ENCODE results near the gene AP5S1.
"Not testable (repeated sequence)": the region's sequence is repeated elsewhere in the genome, so short reads cannot be mapped to it uniquely, and the experiment has no call there.

The AP5S1 gene

DNA sequence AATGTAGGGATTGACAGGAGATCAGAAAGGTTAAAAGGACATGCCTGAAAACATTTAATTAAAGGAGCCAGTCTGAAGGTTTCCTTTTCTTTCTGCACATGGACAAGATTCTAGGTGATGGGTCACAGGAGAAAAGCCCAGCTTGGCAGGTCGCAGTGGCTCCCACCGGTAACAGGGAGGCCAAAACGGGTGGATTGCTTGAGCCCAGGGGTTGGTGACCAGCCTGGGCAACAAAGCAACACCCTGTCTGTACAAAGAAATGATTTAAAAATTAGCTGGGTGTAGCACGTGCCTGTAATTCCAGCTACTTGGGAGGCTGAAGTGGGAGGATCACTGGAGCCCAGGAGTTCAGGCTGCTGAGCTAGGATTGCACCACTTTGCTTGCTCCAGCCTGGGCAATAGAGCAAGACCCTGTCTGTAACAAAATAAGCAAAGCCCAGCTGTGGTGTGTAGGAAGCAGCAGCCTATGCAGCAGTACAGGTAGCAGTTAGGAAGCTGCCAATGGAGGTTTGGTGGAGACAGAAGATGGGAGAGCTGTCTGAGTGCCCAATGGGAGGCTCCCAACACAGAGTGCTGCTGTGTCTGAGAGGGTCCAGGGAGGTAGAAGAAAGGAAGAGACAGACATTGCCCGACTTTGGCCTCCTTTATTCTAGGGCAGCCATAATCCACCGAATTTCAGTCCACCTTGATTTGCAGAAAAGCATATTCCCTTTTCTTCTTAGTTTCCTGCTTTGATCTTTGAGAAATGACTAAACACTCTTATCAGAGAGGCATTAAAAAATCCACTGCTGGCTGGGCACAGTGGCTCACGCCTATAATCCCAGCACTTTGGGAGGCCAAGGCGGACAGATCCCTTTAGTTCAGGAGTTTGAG lies 7.1 kb upstream of the AP5S1 start:
- Mint-ChIP-seq H3K4me3 (no peak overlapping the region), H3K27ac (no peak overlapping the region)

DNA sequence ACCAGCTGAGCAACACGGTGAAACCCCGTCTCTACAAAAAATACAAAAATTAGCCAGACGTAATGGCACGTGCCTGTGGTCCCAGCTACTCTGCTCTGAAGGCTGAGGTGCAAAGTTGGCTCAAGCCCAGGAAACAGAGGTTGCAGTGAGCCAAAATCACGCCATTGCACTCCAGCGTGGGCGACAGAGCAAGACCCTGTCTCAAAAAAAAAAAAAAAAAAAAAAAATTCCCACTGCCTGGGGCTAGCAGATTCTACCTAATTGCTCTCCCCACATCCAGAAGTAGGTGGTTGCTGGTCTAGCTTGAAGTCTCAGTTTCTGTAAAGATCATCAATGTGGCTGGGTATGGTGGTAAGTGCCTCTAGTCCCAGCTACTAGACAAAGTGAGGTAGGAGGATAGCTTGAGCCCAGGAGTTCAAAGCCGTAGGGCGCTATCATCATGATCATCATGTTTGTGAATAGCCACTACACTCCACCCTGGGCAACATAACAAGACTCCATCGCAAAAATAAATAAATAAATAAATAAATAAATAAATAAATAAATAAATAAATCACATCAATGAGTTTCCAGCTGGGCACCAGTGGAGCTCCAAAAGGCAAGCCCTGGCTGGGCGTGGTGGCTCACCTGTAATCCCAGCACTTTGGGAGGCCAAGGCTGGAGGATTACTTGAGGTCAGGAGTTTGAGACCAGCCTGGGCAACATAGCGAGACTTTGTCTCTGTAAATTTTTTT lies 6.3 kb upstream of the AP5S1 start:
- H3K36me3 Mint-ChIP-seq (ENCODE audit: low read depth): no peaks in the 10 kb centered on the region
- no peak overlapping the region for H3K4me3 Mint-ChIP-seq
- H3K27me3 Mint-ChIP-seq: no peaks in the 10 kb centered on the region
- H3K9me3 Mint-ChIP-seq: no peaks in the 10 kb centered on the region
- peaks cover 77% of the 10 kb centered on the region for H3K4me1 Mint-ChIP-seq (ENCODE audit: low read depth)
- H3K27ac Mint-ChIP-seq: no peak overlapping the region

More for the DNA sequence above, 7.1 kb upstream of the AP5S1 start:
- no peaks in the 10 kb centered on the region for H3K36me3 Mint-ChIP-seq (ENCODE audit: low read depth)
- peaks cover 72% of the 10 kb centered on the region for H3K4me1 Mint-ChIP-seq (ENCODE audit: low read depth)
- H3K27me3 Mint-ChIP-seq: no peaks in the 10 kb centered on the region
- H3K9me3 Mint-ChIP-seq: no peaks in the 10 kb centered on the region

DNA sequence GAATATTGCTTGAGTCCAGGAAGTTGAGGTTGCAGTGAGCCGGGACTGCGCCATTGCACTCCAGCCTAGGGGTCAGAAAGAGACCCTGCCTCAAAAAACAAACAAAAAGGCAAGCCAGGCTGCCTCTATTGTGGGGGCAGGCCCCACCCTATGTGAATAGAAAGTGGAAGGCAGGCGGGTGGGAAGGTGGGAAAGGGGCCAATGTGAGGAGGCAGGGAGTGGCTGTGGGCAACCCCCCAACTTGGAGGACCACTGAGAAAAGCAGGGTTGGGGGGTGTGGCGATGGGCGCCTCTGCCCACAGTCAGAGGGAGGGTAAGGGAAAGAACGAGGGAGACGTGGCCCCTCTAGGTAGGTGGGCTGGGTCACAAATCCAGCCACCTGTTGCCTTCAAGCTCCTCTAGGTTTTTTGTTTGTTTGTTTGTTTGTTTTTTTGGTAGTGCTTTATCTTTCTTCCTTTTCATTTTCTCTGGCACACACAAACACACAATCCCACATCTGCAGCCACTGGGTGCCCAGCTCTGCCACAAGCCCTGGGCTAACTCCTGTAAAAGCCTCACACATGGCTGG lies 5.3 kb upstream of the AP5S1 start:
- H3K4me3 Mint-ChIP-seq: no peak overlapping the region
- no peaks in the 10 kb centered on the region for H3K27me3 Mint-ChIP-seq
- H3K27ac Mint-ChIP-seq: peak overlapping the region; percentile 56
- H3K4me1 Mint-ChIP-seq (ENCODE audit: low read depth): peaks cover 85% of the 10 kb centered on the region
- H3K36me3 Mint-ChIP-seq (ENCODE audit: low read depth): no peaks in the 10 kb centered on the region
- no peaks in the 10 kb centered on the region for H3K9me3 Mint-ChIP-seq

DNA sequence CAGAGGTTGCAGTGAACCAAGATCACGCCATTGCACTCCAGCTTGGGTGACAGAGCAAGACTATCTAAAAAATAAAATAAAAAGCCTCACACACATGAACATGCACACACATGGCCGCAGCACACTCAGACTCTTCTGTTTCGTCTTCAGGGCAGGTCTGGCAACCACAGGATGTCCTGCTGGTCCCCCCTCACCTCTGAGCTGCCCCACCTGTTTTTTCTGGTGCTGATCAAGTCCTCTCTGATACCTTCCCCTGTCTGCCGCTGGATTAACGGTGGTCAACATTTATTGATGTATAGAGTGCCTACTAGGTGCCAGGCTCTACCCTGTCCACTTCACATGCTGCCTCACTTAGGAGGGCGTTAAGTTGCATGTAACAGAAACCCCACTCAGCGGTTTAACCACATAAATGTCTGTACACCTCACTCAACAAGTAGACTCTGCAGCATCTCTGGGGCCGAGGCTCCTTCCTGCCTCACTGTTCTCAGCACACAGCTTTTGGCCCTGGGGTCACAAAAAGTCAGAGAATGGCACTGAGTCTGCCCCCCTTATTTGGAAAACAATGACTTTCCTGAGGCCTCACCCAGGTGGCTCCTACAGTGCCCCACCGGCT lies 4.5 kb upstream of the AP5S1 start:
- no peaks in the 10 kb centered on the region for H3K27me3 Mint-ChIP-seq
- no peaks in the 10 kb centered on the region for H3K9me3 Mint-ChIP-seq
- H3K36me3 Mint-ChIP-seq (ENCODE audit: low read depth): no peaks in the 10 kb centered on the region
- H3K4me3 Mint-ChIP-seq: no peak overlapping the region
- peak overlapping the region; percentile 76 for H3K27ac Mint-ChIP-seq
- H3K4me1 Mint-ChIP-seq (ENCODE audit: low read depth): peaks cover 78% of the 10 kb centered on the region

DNA sequence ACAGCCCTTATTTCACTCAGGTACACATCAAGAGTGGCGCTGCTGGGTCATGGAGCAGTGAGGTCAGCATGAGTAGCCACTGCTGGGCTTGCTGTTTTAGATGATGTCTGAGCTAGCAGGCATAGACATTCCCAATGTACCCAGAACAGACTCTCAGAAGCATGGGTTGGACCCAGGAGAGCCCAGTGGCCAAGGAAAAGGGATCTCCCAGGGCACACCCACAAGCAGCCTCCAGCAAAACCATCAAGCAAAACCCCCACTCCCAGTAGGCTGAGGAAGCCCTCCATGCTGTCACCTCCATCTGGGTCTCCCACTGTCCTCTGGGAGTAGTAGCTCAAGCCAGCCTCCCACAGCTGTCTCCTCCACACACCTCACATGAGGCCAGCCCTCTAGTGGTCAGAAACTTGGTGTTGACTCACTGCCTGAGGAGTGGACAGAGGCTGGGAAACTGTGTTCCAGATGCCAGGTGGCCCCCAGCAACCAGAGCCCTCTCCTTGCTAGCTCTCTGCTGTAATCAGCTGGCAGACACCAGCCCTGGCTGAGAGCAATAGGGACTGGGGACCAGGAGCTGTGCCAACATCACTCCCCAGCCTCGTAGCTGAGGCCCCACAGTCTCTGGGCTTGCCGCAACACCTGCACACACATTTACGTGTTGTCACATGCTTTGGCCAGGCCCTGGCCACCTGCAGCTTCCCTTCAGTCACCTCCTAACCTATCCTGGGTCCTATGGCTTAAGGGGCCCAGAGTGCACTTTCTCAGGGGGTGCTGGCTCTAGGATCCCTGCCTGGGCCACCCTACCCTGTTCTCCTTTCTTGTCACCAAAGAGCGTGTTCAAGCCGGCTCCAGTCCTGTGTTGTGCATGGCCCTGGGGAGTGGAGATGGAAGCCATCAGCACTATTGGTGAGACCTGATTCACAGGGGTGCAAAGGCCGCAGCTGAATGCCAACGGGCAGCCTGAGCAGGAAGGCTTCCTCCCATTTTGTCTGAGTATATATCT lies 1.9 kb upstream of the AP5S1 start:
- no peaks in the 10 kb centered on the region for H3K36me3 Mint-ChIP-seq (ENCODE audit: low read depth)
- peaks cover 63% of the 10 kb centered on the region for H3K4me1 Mint-ChIP-seq (ENCODE audit: low read depth)
- H3K4me3 Mint-ChIP-seq: peak overlapping the region; percentile 35
- H3K27me3 Mint-ChIP-seq: no peaks in the 10 kb centered on the region
- no peaks in the 10 kb centered on the region for H3K9me3 Mint-ChIP-seq
- no peak overlapping the region for H3K27ac Mint-ChIP-seq

DNA sequence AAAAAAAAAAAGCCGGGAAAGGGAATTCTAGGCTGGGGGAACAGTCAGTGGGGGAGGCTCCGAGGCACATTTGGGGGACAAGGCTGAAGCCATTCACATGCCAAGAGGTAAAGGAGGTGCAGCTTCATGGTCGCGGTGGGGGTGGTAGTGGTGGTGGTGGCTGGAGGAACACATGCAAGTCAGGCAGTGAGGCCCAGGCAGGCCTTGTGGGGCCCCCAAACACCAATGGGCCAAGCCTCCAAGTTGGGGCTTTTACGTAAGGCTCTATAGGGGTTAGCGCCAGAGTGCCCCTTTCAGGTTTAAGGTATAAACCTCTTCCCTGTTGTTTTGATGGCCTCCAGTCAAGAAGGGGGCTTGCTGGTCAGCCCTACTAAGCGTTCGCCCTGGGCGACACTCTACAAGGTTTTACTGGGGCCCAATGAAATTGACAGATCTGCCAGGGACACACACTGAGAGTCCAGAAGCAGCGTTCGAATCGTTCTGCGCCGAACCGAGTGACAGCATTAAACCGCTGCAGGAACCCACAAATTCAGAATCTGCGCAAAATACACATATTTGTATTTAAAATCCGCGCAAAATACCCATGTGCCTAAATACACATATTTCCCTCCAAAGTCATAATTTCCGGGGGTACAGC lies 818 bp upstream of the AP5S1 start:
- Mint-ChIP-seq H3K4me3 (peak overlapping the region; percentile 96), H3K27ac (peak overlapping the region; percentile 87), H3K9me3 (no peaks in the 10 kb centered on the region), H3K4me1 (ENCODE audit: low read depth) (peaks cover 56% of the 10 kb centered on the region), H3K36me3 (ENCODE audit: low read depth) (no peaks in the 10 kb centered on the region), H3K27me3 (no peaks in the 10 kb centered on the region)

DNA sequence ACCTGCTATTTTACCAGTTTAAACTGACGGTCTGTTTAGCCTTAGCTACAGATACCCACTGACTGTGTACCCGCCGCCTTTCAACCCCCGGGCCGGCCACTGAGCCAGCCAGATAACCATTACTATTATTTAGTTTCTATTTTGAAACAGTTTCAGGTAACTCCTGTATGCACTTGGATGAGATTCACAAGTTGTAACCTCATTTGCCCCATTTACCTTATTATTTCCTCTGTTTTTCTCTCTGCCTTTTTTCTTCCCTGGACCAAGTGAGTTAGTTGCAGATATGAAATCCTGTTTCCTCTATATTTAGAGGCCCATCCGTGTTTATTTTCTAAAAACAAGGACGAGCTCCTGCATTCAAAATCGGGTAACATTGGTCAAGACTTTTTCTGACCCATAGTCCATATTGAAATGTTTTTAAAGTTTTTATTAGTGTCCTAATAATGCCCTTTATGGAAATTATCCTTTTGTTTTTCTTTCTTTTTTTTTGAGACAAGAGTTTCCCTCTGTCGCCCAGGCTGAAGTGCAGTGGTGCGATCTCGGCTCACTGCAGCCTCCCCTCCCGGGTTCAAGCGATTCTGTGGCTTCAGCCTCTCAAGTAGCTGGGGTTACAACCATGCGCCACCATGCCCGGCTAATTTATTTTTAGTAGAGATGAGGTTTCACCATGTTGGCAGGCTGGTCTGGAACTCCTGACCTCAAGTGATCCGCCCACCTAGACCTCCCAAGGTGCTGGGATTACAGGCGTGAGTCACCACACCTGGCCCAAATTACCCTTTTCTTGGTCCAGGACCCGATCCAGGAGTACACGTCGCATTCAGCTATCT lies 767 bp downstream of the AP5S1 start:
- peak overlapping the region; percentile 93 for H3K27ac Mint-ChIP-seq
- no peaks in the 10 kb centered on the region for H3K27me3 Mint-ChIP-seq
- peak overlapping the region; percentile 96 for H3K4me3 Mint-ChIP-seq
- peaks cover 42% of the 10 kb centered on the region for H3K4me1 Mint-ChIP-seq (ENCODE audit: low read depth)
- no peaks in the 10 kb centered on the region for H3K9me3 Mint-ChIP-seq
- no peaks in the 10 kb centered on the region for H3K36me3 Mint-ChIP-seq (ENCODE audit: low read depth)

DNA sequence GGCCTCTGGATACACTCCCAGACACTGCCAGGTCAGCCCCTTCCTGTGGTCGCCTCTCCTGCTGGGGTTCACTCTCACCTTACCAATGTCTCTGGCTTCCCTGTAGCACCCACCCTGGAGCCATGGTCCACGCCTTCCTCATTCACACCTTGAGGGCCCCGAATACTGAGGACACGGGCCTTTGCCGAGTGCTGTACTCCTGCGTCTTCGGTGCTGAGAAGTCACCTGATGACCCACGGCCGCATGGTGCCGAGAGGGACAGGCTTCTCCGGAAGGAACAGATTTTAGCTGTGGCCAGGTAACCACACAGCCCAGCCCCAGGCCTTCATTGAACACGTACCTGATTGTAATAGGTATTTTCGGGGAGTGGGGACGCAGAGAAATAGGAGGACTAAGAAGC lies 1.6 kb downstream of the AP5S1 start:
- Mint-ChIP-seq H3K4me1 (ENCODE audit: low read depth) (peaks cover 38% of the 10 kb centered on the region), H3K9me3 (no peaks in the 10 kb centered on the region), H3K27ac (peak overlapping the region; percentile 93), H3K27me3 (no peaks in the 10 kb centered on the region), H3K36me3 (ENCODE audit: low read depth) (peaks cover 2% of the 10 kb centered on the region), H3K4me3 (peak overlapping the region; percentile 96)

DNA sequence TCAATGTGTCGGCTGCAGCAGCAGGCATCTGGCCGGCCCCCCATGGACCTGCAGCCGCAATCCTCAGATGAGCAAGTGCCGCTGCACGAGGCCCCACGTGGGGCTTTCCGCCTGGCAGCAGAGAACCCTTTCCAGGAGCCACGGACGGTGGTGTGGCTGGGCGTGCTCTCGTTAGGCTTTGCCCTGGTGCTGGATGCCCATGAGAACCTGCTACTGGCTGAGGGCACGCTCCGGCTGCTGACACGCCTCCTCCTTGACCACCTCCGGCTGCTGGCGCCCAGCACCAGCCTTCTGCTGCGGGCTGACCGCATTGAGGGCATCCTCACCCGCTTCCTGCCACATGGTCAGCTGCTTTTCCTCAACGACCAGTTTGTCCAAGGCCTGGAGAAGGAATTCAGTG lies 3.5 kb downstream of the AP5S1 start:
- Mint-ChIP-seq H3K4me3 (no peak overlapping the region), H3K27ac (no peak overlapping the region), H3K36me3 (ENCODE audit: low read depth) (peaks cover 4% of the 10 kb centered on the region), H3K4me1 (ENCODE audit: low read depth) (peaks cover 28% of the 10 kb centered on the region), H3K27me3 (no peaks in the 10 kb centered on the region), H3K9me3 (no peaks in the 10 kb centered on the region)

DNA sequence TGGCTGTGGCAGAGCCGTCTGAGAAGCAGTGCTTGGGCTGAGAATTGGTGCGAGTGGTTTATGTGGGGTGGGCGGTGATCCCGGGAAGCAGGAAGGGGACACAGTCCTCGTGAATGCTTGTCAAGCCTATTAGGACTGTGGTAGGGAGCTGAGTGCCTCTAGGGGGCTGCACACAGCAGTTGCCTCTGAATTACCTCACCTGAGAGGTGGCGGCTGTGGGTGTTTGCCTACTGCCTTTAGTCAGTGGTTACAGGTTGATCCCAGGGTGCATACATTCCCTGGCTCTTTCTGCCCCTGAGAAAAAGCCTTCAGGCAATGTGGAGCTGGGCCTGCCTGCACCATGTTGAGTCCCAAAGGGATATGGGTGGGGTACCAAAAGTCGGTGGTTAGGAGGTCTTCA lies 5.2 kb downstream of the AP5S1 start:
- H3K4me3 Mint-ChIP-seq: no peak overlapping the region
- H3K27ac Mint-ChIP-seq: no peak overlapping the region
- H3K27me3 Mint-ChIP-seq: no peaks in the 10 kb centered on the region
- H3K4me1 Mint-ChIP-seq (ENCODE audit: low read depth): peaks cover 16% of the 10 kb centered on the region
- peaks cover 6% of the 10 kb centered on the region for H3K36me3 Mint-ChIP-seq (ENCODE audit: low read depth)
- no peaks in the 10 kb centered on the region for H3K9me3 Mint-ChIP-seq

DNA sequence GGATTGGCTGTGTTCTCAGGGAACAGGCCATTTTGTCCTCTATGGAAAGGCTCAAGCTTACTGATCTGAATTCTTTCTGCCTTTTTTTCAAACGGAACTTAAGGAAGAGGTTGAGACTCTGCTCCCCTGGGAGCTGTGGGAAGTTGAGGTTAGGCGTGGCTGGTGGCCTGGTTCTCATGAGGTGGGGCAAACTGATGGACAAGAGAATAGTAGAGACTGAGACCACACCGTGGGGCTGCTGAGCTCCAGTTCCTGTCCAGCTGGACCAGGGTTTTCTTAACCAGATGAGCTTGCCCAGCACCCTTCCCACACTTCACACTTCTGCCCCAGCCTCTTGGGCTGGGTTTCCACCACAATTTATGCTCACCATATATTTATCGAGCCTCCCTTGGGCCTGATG lies 6.1 kb downstream of the AP5S1 start:
- Mint-ChIP-seq H3K27ac (no peak overlapping the region), H3K9me3 (no peaks in the 10 kb centered on the region), H3K36me3 (ENCODE audit: low read depth) (peaks cover 7% of the 10 kb centered on the region), H3K4me3 (no peak overlapping the region), H3K4me1 (ENCODE audit: low read depth) (peaks cover 10% of the 10 kb centered on the region), H3K27me3 (no peaks in the 10 kb centered on the region)

DNA sequence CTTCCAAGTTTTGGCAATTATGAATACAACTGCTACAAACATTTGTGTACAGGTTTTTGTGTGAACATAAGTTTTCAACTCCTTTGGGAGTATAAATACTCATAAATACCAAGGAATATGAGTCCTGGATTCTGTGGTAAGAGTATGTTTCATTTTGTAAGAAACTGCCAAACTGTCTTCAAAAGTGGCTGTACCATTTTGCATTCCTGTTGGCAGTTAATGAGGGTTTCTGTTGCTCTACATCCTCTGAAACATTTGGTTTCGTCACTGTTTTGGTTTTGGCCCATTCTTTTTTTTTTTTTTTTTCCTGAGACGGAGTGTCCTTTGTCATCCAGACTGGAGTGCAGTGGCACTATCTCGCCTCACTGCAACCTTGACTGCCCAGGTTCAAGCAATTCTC lies 8.5 kb downstream of the AP5S1 start:
- peaks cover 3% of the 10 kb centered on the region for H3K4me1 Mint-ChIP-seq (ENCODE audit: low read depth)
- no peak overlapping the region for H3K27ac Mint-ChIP-seq
- H3K36me3 Mint-ChIP-seq (ENCODE audit: low read depth): peaks cover 7% of the 10 kb centered on the region

DNA sequence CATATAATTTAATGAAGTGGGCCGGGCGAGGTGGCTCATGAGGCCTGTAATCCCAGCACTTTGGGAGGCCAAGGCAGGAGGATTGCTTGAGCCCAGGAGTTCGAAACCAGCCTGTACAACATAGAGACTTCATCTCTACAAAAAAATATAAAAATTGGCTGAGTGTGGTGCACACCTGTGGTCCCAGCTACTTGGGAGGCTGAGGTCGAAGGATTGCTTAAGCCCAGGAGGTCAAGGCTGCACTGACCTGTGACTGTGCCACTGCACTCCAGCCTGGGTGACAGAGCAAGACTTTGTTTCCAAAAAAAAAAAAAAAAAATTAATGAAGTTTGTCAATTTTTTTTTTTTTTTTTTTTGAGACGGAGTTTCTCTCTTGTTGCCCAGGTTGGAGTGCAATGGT lies 9.5 kb downstream of the AP5S1 start:
- H3K4me3 Mint-ChIP-seq; H3K36me3 Mint-ChIP-seq (ENCODE audit: low read depth); H3K27me3 Mint-ChIP-seq; H3K4me1 Mint-ChIP-seq (ENCODE audit: low read depth); H3K9me3 Mint-ChIP-seq; H3K27ac Mint-ChIP-seq: not testable (repeated sequence)

More for the DNA sequence above, 8.5 kb downstream of the AP5S1 start:
- H3K27me3 Mint-ChIP-seq: no peaks in the 10 kb centered on the region
- H3K4me3 Mint-ChIP-seq: no peak overlapping the region
- no peaks in the 10 kb centered on the region for H3K9me3 Mint-ChIP-seq

Data from stimulated activated naive CD8-positive, alpha-beta T cell treated with anti-CD3 and anti-CD28 coated beads, Interleukin-15, Interleukin-2, amounts not matched to agents 100 ng/mL and 50 ng/mL, for 24 hours (primary cell).